ENCODE measurements around the gene STOML1. TPM values are rescaled to one million over a fixed set of nuclear protein-coding genes. Genes with fewer than 3 reads are reported as not detected.

Gene STOML1
- polyA plus RNA-seq, 2 of the 4 experiments (the other 2 are of a cell fraction) = 4.3 to 4.9 TPM

DNA sequence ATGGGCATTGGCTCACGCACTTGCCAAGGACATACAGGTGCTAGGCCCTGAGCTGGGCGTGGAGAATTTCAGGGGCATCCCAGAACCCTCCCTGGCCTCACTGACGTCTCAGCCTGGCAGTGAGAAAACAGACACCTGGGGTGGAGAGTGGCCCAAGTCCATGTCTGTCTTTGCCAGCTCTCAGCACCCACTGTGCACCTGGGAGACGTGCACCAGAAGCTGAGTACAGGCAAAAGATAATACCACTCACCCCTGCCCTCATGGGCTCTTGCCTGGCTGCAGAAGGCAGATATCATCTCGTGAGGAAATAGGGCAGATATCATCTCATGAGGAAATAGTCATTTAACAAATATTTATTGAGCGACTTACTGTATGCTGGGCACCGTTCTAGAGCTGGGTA, 57.8 kb downstream of the STOML1 start (continued):
- TF ChIP-seq PBX3 (IDR thresholded peaks at IDR 0.05) = no peak
- no peak for TF ChIP-seq ATOH8 (CRISPR knock-in tag; IDR thresholded peaks at IDR 0.05; ENCODE audit: low read depth)
- TF ChIP-seq RFX5 (IDR thresholded peaks at IDR 0.05) = no peak
- no peak for TF ChIP-seq CBX2 (IDR thresholded peaks at IDR 0.05; ENCODE audit: borderline replicate concordance, low read depth)

GRCh38 chr15:73932381-73933191, 59.5 kb downstream of the STOML1 start:
- no peak for TF ChIP-seq JUN (IDR thresholded peaks at IDR 0.05)
- no peak for TF ChIP-seq RCOR1 (IDR thresholded peaks at IDR 0.05; ENCODE audit: low read depth, low read length)
- no peak for TF ChIP-seq ESRRA (IDR thresholded peaks at IDR 0.05; ENCODE audit: borderline replicate concordance, low read length)
- TF ChIP-seq CBX2 (IDR thresholded peaks at IDR 0.05; ENCODE audit: borderline replicate concordance, low read depth) = no peak
- no peak for TF ChIP-seq FOSB (CRISPR knock-in tag; IDR thresholded peaks at IDR 0.05)
- TF ChIP-seq HOXB5 (CRISPR knock-in tag; IDR thresholded peaks at IDR 0.05) = no peak
- TF ChIP-seq ZNF302 (CRISPR knock-in tag; IDR thresholded peaks at IDR 0.05) = no peak
- TF ChIP-seq CHD2 (IDR thresholded peaks at IDR 0.05; ENCODE audit: low read length, partially characterized antibody) = no peak
- TF ChIP-seq POLR2AphosphoS2 (conservative IDR thresholded peaks at IDR 0.05; ENCODE audit: low read length) = no peak
- TF ChIP-seq JUNB (IDR thresholded peaks at IDR 0.05) = no peak
- no peak for TF ChIP-seq POLR2A (IDR thresholded peaks at IDR 0.05; ENCODE audit: low read length)
- no peak for TF ChIP-seq EP300 (IDR thresholded peaks at IDR 0.05)
- TF ChIP-seq FOSL2 (IDR thresholded peaks at IDR 0.05) = no peak
- TF ChIP-seq FOSL2 (CRISPR knock-in tag; IDR thresholded peaks at IDR 0.05) = no peak
- no peak for TF ChIP-seq HOXA7 (CRISPR knock-in tag; IDR thresholded peaks at IDR 0.05)
- no peak for TF ChIP-seq CBX8 (IDR thresholded peaks at IDR 0.05)
- TF ChIP-seq TP53 (CRISPR knock-in tag; IDR thresholded peaks at IDR 0.05) = no peak
- ChIA-PET POLR2A (no interaction called here), CTCF (no interaction called here)
- H3K4me1 ChIP-seq = peaks cover 8% of the 10 kb centered on the region
- WGBS (ENCODE audit: missing lambda C conversion rate) = 48% methylated on average over 6 of the region's 6 CpGs
- H3K9me3 ChIP-seq = no peaks in the 10 kb centered on the region
- no peak overlapping the region for H3K27ac ChIP-seq
- no peak overlapping the region for H3K4me2 ChIP-seq
- H3K4me3 ChIP-seq = no peak overlapping the region
- ATAC-seq (no peak), FAIRE-seq (no peak), DNase-seq (ENCODE audit: low read depth in 1 of 2, low spot score in 1 of 2) (no peak)

DNA sequence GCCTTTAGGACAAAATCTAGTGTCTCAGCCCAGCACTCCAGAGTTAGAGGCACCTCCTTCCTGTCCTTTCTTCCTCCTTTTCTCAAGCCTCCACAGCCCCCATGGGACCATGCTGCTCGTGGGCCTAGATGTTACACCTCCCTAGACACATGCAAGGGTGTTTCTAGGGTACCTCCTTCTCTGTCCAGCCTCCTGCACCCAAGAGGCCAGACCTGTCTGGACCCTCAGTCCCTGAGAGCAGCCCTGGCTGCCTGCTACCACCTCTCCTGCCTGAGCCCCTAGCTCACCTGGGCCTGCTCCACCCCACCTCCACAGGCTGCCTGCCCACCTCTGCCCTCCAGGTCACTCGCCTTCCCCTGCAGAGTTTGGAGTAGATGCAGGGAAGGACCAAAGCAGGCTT, 60.7 kb downstream of the STOML1 start:
- FAIRE-seq (no peak), ATAC-seq (no peak), DNase-seq (ENCODE audit: low read depth in 1 of 2, low spot score in 1 of 2) (no peak)
- no peak for TF ChIP-seq MAX (IDR thresholded peaks at IDR 0.05)
- TF ChIP-seq, protein P1, sequence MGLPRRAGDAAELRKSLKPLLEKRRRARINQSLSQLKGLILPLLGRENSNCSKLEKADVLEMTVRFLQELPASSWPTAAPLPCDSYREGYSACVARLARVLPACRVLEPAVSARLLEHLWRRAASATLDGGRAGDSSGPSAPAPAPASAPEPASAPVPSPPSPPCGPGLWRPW (IDR thresholded peaks at IDR 0.05) = no peak
- TF ChIP-seq JUN (IDR thresholded peaks at IDR 0.05) = no peak
- no peak for TF ChIP-seq ZNF302 (CRISPR knock-in tag; IDR thresholded peaks at IDR 0.05)
- TF ChIP-seq, protein P2, sequence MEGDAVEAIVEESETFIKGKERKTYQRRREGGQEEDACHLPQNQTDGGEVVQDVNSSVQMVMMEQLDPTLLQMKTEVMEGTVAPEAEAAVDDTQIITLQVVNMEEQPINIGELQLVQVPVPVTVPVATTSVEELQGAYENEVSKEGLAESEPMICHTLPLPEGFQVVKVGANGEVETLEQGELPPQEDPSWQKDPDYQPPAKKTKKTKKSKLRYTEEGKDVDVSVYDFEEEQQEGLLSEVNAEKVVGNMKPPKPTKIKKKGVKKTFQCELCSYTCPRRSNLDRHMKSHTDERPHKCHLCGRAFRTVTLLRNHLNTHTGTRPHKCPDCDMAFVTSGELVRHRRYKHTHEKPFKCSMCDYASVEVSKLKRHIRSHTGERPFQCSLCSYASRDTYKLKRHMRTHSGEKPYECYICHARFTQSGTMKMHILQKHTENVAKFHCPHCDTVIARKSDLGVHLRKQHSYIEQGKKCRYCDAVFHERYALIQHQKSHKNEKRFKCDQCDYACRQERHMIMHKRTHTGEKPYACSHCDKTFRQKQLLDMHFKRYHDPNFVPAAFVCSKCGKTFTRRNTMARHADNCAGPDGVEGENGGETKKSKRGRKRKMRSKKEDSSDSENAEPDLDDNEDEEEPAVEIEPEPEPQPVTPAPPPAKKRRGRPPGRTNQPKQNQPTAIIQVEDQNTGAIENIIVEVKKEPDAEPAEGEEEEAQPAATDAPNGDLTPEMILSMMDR (IDR thresholded peaks at IDR 0.05) = no peak
- TF ChIP-seq KDM5A (IDR thresholded peaks at IDR 0.05) = no peak
- TF ChIP-seq MAFK (IDR thresholded peaks at IDR 0.05; ENCODE audit: partially characterized antibody) = no peak
- TF ChIP-seq ZSCAN20 (CRISPR knock-in tag; IDR thresholded peaks at IDR 0.05) = no peak
- TF ChIP-seq HOXB13 (CRISPR knock-in tag; IDR thresholded peaks at IDR 0.05; ENCODE audit: low read depth) = no peak
- no peak for TF ChIP-seq TP53 (CRISPR knock-in tag; IDR thresholded peaks at IDR 0.05)
- TF ChIP-seq RNF2 (IDR thresholded peaks at IDR 0.05; ENCODE audit: borderline replicate concordance, low read depth) = no peak
- no peak for TF ChIP-seq KDM1A (IDR thresholded peaks at IDR 0.05; ENCODE audit: low read depth)
- no peak for TF ChIP-seq BHLHE40 (IDR thresholded peaks at IDR 0.05; ENCODE audit: low read depth, low read length)
- no peak for TF ChIP-seq CHD2 (IDR thresholded peaks at IDR 0.05; ENCODE audit: low read length, partially characterized antibody)
- TF ChIP-seq NR3C1 (IDR thresholded peaks at IDR 0.05) = no peak
- no peak for TF ChIP-seq CBX2 (IDR thresholded peaks at IDR 0.05; ENCODE audit: borderline replicate concordance, low read depth)
- no peak for TF ChIP-seq POLR2AphosphoS2 (conservative IDR thresholded peaks at IDR 0.05; ENCODE audit: low read length)
- TF ChIP-seq, protein P3, sequence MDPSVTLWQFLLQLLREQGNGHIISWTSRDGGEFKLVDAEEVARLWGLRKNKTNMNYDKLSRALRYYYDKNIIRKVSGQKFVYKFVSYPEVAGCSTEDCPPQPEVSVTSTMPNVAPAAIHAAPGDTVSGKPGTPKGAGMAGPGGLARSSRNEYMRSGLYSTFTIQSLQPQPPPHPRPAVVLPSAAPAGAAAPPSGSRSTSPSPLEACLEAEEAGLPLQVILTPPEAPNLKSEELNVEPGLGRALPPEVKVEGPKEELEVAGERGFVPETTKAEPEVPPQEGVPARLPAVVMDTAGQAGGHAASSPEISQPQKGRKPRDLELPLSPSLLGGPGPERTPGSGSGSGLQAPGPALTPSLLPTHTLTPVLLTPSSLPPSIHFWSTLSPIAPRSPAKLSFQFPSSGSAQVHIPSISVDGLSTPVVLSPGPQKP (IDR thresholded peaks at IDR 0.05; ENCODE audit: low read depth, low read length) = no peak
- ChIA-PET POLR2A (no interaction called here), CTCF (interaction anchor here (0.6 to 1.4 kb wide), 6 partner anchors 11 to 773 kb away, joined by 3 to 5 read pairs (median 3); no protein-coding TSS in a partner anchor)
- 17% methylated on average over 2 of the region's 2 CpGs for WGBS (ENCODE audit: missing lambda C conversion rate)
- no peaks in the 10 kb centered on the region for H3K9me3 ChIP-seq
- H3K27ac ChIP-seq = no peak overlapping the region
- no peak overlapping the region for H3K4me3 ChIP-seq
- peaks cover 8% of the 10 kb centered on the region for H3K4me1 ChIP-seq
- H3K4me2 ChIP-seq = no peak overlapping the region
